DND-41 (cell line): Measurements from ENCODE around the gene CKAP2.
"Not testable (repeated sequence)": the region's sequence is repeated elsewhere in the genome, so short reads cannot be mapped to it uniquely, and the experiment has no call there.

ENCODE experiments used
- EZH2 ChIP-seq: IDR thresholded peaks from 3 replicates; pipeline ENCODE4 v1.6.1; 2012; ENCODE audit warnings: borderline replicate concordance, low read depth, mild to moderate bottlenecking, moderate library complexity, low read length, inconsistent platforms; ENCODE audit not compliant: severe bottlenecking
- TF ChIP-seq, protein P1 (sequence below): IDR thresholded peaks from 2 replicates; pipeline ENCODE4 v1.5.1; 2012; ENCODE audit warnings: borderline replicate concordance, low read length, moderate library complexity, mild to moderate bottlenecking; ENCODE audit not compliant: poor library complexity, severe bottlenecking; ENCODE audit errors: extremely low read depth

DNA sequence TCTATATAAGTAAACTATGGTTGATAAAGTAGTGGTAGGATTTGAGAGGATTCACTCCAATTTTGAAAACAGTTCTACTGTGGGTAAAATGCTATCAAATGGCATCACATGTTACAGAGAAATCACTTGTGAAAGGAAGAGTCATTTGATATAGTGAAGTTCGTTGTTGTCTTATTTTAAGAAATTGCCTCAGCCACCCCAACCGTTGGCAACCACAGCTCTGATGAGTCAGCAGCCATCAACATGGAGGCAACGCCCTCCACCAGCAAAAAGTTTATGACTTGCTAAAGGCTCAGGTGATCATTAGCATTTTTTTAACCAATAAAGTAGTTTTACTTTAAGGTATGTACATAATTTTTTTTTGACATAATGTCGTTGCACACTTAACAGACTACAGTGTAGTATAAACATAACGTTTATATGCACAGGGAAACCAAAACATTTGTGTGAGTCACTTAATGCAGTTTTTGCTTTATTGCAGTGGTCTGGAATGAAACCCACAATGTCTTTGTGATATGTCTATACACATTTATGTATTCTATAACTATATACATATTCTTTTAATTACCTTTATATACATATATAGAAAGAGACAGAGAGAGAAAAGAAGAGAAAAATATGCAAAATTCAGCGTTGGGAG, 58.8 kb downstream of the CKAP2 start:
- TF ChIP-seq, protein P1, sequence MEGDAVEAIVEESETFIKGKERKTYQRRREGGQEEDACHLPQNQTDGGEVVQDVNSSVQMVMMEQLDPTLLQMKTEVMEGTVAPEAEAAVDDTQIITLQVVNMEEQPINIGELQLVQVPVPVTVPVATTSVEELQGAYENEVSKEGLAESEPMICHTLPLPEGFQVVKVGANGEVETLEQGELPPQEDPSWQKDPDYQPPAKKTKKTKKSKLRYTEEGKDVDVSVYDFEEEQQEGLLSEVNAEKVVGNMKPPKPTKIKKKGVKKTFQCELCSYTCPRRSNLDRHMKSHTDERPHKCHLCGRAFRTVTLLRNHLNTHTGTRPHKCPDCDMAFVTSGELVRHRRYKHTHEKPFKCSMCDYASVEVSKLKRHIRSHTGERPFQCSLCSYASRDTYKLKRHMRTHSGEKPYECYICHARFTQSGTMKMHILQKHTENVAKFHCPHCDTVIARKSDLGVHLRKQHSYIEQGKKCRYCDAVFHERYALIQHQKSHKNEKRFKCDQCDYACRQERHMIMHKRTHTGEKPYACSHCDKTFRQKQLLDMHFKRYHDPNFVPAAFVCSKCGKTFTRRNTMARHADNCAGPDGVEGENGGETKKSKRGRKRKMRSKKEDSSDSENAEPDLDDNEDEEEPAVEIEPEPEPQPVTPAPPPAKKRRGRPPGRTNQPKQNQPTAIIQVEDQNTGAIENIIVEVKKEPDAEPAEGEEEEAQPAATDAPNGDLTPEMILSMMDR = not testable (repeated sequence)
- not testable (repeated sequence) for TF ChIP-seq EZH2
